ENCODE results near the gene OR51M1.

OR51M1 gene

DNA sequence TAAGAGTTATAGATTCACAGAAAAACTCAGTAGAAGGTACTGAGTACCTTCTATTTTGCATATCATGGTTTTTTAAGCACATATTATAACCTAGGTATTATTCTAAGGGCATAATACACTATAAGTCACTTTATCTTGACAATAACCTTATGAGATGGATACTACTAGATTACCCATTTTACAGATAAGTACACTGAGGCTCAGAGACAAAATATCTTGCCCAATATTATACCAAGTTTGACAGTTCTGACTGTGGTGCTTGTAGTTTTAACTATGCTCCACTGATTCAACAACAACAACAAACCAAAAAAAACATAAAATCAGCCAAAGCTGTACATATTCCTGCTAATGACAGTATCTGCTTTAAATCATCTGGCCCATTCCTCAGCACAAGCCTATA is 10.5 kb downstream of the OR51M1 start:
- TF ChIP-seq, protein P1, sequence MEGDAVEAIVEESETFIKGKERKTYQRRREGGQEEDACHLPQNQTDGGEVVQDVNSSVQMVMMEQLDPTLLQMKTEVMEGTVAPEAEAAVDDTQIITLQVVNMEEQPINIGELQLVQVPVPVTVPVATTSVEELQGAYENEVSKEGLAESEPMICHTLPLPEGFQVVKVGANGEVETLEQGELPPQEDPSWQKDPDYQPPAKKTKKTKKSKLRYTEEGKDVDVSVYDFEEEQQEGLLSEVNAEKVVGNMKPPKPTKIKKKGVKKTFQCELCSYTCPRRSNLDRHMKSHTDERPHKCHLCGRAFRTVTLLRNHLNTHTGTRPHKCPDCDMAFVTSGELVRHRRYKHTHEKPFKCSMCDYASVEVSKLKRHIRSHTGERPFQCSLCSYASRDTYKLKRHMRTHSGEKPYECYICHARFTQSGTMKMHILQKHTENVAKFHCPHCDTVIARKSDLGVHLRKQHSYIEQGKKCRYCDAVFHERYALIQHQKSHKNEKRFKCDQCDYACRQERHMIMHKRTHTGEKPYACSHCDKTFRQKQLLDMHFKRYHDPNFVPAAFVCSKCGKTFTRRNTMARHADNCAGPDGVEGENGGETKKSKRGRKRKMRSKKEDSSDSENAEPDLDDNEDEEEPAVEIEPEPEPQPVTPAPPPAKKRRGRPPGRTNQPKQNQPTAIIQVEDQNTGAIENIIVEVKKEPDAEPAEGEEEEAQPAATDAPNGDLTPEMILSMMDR (IDR thresholded peaks at IDR 0.05; ENCODE audit: low read depth, low read length): no peak

DNA sequence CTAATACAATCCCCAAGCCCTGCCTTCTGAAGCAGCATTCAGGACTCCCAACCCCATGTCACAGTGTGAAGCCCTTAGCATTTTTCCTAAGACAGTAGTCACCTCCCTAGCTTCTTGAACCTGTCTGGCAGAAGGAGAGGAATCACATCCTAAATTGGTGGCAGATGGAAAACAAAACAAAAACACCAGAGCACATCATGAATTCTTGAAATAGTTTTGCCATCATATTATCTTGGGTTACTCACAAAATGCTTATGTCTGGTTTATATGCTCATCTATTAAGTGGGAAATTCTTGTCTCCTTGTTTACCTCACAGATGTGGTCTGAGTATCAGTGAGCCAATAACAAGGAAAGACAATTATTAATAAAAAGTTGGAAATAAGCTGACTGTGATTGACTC is 15.3 kb downstream of the OR51M1 start:
- H3K4me3 ChIP-seq (ENCODE audit: low read depth, low read length): no peak overlapping the region
- TF ChIP-seq, protein P1 (IDR thresholded peaks at IDR 0.05; ENCODE audit: low read depth, low read length): no peak

More for the DNA sequence above, 10.5 kb downstream of the OR51M1 start:
- H3K4me3 ChIP-seq (ENCODE audit: low read depth, low read length): no peak overlapping the region

DNA sequence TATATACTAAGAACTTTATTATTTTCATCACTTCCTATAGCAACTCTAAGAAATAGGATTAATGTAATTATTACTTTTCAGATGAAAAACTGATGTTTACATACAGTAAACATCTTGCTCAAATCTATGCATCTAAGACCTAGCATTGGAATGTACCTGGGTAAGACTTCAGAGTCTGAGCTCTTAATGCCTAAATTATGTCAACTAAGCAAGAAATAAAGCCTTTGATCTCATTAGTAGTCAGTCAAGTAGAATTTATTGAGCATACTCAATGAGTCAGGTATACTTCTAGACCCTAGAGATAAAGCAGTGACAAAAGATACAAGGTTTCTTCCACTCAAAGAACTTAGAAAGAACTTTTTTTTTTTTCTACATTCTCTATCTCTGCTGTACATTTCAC is 21.6 kb downstream of the OR51M1 start:
- H3K4me3 ChIP-seq (ENCODE audit: low read depth, low read length): no peak overlapping the region
- TF ChIP-seq, protein P1 (IDR thresholded peaks at IDR 0.05; ENCODE audit: low read depth, low read length): no peak

DNA sequence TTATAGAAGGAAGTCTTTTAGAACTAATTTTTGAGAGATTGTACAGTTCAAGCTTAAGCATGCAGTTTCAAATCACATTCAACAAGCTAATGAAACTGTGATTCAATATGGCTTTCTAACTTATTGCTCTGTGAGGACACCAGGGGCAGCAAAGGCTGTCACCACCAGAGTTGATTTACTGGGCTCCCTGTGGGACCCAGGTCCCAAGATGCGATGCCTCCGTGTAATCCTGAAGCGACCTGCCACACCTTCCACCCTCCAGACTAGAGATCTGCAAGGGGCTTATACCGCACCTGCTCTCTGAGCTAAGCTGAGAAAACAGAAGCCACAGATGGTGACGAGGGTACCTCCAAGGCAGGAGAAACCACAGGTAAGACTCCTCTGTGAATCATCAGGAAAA is 37.4 kb downstream of the OR51M1 start:
- TF ChIP-seq, protein P1 (IDR thresholded peaks at IDR 0.05; ENCODE audit: low read depth, low read length): no peak
- no peak overlapping the region for H3K4me3 ChIP-seq (ENCODE audit: low read depth, low read length)

DNA sequence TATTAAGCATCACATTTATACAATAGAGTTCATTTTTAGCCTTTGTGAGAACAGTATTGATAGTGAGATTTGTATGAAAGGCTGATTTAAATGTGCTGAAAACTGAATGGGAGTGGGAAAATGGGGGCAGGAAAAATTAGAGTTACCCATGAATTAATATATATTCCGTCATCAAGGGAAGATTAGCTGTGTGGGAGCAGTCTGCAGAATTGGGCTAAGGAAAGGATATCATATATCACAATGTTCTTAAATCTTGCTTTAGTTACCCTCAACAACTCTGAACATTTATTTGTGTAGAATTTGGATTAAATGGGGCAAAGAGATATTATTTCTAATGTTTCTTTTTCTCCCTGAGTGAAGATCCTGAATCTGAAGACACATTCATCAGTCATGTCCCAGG is 38.2 kb downstream of the OR51M1 start, which contains the start of gene OR51Q1:
Gene OR51Q1, plus strand, starts transcription at position 301 of the 400 bp plus-strand sequence. Its CDS starts 90 bp downstream, at position 391.
- no peak within 1 kb of the TSS for H3K4me3 ChIP-seq (ENCODE audit: low read depth, low read length)
- TF ChIP-seq, protein P1 (IDR thresholded peaks at IDR 0.05; ENCODE audit: low read depth, low read length): no peak

DNA sequence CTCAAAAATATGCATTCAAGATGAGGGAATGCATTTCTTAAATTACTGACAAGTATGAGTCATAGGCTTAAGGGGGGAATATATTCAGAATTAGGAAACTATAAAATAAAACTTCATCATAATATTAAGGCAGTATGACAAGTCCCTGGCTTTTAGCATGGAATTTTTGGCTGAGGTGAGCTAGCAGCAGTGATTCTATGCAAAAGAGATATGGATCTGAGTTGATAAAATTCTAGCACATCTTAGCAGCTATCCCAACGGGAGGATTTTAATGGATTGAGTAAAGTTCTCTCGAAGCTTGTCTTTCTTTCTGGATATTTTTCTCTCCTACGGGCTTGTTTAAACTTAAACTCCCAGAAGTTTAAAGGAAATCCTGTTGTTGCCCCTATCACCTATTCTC is 39.5 kb downstream of the OR51M1 start:
- TF ChIP-seq, protein P1 (IDR thresholded peaks at IDR 0.05; ENCODE audit: low read depth, low read length): no peak
- H3K4me3 ChIP-seq (ENCODE audit: low read depth, low read length): no peak overlapping the region

DNA sequence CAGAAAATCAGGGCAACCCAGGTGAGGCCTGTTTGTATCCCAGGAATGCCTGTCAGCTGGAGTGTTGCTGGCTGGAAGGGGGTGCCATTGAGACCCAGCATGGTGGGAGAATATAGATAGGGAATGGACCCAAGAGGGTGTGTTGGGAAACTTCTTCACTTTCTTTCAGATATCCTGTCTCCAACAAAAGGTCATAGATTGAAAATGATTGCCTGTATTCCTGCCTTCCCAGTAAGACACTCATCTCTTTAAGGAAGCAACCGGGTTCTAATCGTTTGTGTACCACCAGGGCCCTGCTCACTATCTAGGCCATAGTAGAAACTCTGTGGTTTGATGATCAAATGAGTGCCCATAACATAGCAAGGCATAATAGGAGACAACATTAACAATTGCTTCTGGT is 57.8 kb downstream of the OR51M1 start, which contains the start of gene OR51I1:
Gene OR51I1, minus strand, starts transcription at position 101 of the 400 bp plus-strand sequence. Its CDS starts 0 bp downstream, at position 101.
- TF ChIP-seq, protein P1 (IDR thresholded peaks at IDR 0.05; ENCODE audit: low read depth, low read length): no peak
- no peak within 1 kb of the TSS for H3K4me3 ChIP-seq (ENCODE audit: low read depth, low read length)
